Inflammatory macrophage treated with lipopolysaccharide for 4 hours (primary cell): Measurements from ENCODE around the gene TSPYL2.

ENCODE experiments used
- DNase-seq: peaks from one replicate; pipeline ENCODE4 v3.0.0-alpha.2; 2020

The TSPYL2 gene

GRCh38 chrX:53080628-53081580, 1.3 kb upstream of the TSPYL2 start:
- no peak for DNase-seq

- no peak for DNase-seq
Observed at GRCh38 chrX:53082773-53083616, 828 bp downstream of the TSPYL2 start.

GRCh38 chrX:53084043-53084570, 1.9 kb downstream of the TSPYL2 start:
- DNase-seq: no peak

- no peak for DNase-seq
Observed at GRCh38 chrX:53084863-53085262, 2.7 kb downstream of the TSPYL2 start.

- DNase-seq: no peak
Observed at GRCh38 chrX:53085661-53086229, 3.6 kb downstream of the TSPYL2 start.

- DNase-seq: no peak
Observed at GRCh38 chrX:53086464-53086863, 4.3 kb downstream of the TSPYL2 start.

- peak; percentile 13 for DNase-seq
Observed at GRCh38 chrX:53087388-53087831, 5.2 kb downstream of the TSPYL2 start.

- DNase-seq: no peak
Observed at GRCh38 chrX:53088136-53088974, 6.2 kb downstream of the TSPYL2 start.

GRCh38 chrX:53089224-53089842, 7.2 kb downstream of the TSPYL2 start:
- DNase-seq: peak; percentile 30

- no peak for DNase-seq
Observed at GRCh38 chrX:53089925-53090324, 7.8 kb downstream of the TSPYL2 start.

GRCh38 chrX:53091354-53091753, 9.2 kb downstream of the TSPYL2 start:
- DNase-seq: no peak

- peak; percentile 68 for DNase-seq
Observed at GRCh38 chrX:53093177-53093655, 11.0 kb downstream of the TSPYL2 start.

- peak; percentile 93 for DNase-seq
Observed at GRCh38 chrX:53093748-53094581, 11.8 kb downstream of the TSPYL2 start, which contains the start of gene KANTR. Gene KANTR, plus strand, starts transcription at chrX:53094142. Its CDS starts 30,131 bp downstream, at chrX:53124273.

- no peak for DNase-seq
Observed at GRCh38 chrX:53094582-53094905, 12.4 kb downstream of the TSPYL2 start.

GRCh38 chrX:53095796-53096195, 13.6 kb downstream of the TSPYL2 start:
- DNase-seq: no peak

GRCh38 chrX:53114864-53115549, 32.8 kb downstream of the TSPYL2 start:
- DNase-seq: no peak

GRCh38 chrX:53115550-53115874, 33.3 kb downstream of the TSPYL2 start:
- DNase-seq: no peak

- no peak for DNase-seq
Observed at GRCh38 chrX:53116101-53116500, 33.9 kb downstream of the TSPYL2 start.

- DNase-seq: no peak
Observed at GRCh38 chrX:53122013-53122412, 39.8 kb downstream of the TSPYL2 start.

GRCh38 chrX:53125506-53125905, 43.3 kb downstream of the TSPYL2 start:
- no peak for DNase-seq
